GM12891 (cell line): Measurements from ENCODE around the gene PI4KA.

ENCODE experiments used
- PAX5 ChIP-seq: IDR thresholded peaks from 2 replicates; pipeline ENCODE4 v1.6.1; 2011; ENCODE audit warnings: low read length, moderate library complexity, mild to moderate bottlenecking; ENCODE audit not compliant: insufficient read depth, severe bottlenecking
- POLR2A ChIP-seq: IDR thresholded peaks from 2 replicates; pipeline ENCODE4 v1.6.1; 2011; ENCODE audit warnings: low read depth, low read length, control low read depth
- POLR2AphosphoS5 ChIP-seq: IDR thresholded peaks from 2 replicates; pipeline ENCODE4 v1.6.1; 2011; ENCODE audit warnings: low read depth, low read length, control low read depth
- POU2F2 ChIP-seq: IDR thresholded peaks from 2 replicates; pipeline ENCODE4 v1.6.1; 2011; ENCODE audit warnings: low read depth, mild to moderate bottlenecking, control low read depth, low read length, moderate library complexity
- TAF1 ChIP-seq: IDR thresholded peaks from 2 replicates; pipeline ENCODE4 v1.6.1; 2011; ENCODE audit warnings: low read depth, low read length, control low read depth

- TF ChIP-seq POLR2A (no peak), POLR2AphosphoS5 (no peak), POU2F2 (no peak), TAF1 (no peak), PAX5 (no peak)
Observed at GRCh38 chr22:20779818-20780158, 78.8 kb downstream of the PI4KA start.
